ENCODE results near the gene LZTS2.
A peak's percentile ranks its signal among the peaks of the same experiment; 100 is the strongest.

Gene LZTS2

DNA sequence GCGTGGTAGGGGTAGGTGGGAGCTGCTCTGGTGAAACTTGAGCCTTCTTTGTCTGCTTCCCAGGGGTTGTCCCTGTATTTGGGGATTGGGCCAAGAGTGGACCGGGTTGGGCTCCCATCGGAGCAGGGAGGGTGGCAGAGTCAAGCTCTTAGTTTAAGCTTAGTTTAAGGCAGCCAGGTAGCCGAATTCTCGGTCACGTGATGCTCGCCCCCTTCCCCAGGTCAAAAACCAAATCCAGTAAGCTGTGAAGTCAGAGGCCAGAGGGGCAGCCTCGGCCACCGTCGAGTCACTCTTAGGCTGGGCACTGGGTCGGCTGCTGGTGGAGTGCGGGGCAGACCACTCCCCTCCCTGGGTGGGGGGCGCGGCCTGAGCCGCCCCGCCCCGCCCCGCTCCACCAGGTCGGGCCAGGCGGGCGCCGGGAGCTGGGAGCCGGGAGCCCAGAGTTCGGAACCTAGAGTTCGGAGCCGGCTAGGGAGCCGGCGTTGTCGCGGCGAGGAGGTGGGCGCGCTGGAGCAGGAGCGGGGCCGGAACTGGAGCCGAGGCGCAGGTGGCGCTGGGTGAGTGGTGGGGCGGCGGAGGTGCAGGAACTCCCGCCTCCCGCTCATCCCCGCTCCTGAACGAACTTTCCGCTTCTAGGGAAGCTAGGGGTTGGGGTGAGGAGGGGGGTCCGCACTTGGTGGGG lies 2.8 kb upstream of the LZTS2 start (continued):
- TF ChIP-seq INSM2 (tag by site-specific recombination; IDR thresholded peaks at IDR 0.05): no peak
- TF ChIP-seq, protein P1, sequence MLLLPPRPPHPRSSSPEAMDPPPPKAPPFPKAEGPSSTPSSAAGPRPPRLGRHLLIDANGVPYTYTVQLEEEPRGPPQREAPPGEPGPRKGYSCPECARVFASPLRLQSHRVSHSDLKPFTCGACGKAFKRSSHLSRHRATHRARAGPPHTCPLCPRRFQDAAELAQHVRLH (tag by site-specific recombination; IDR thresholded peaks at IDR 0.05): no peak
- TF ChIP-seq ZNF549 (tag by site-specific recombination; IDR thresholded peaks at IDR 0.05): no peak
- peak; percentile 66; the same call in 1 of the 2 replicates for TF ChIP-seq IKZF3 (tag by site-specific recombination; IDR thresholded peaks at IDR 0.05)
- TF ChIP-seq RBAK (tag by site-specific recombination; IDR thresholded peaks at IDR 0.05): no peak
- TF ChIP-seq, protein P2, sequence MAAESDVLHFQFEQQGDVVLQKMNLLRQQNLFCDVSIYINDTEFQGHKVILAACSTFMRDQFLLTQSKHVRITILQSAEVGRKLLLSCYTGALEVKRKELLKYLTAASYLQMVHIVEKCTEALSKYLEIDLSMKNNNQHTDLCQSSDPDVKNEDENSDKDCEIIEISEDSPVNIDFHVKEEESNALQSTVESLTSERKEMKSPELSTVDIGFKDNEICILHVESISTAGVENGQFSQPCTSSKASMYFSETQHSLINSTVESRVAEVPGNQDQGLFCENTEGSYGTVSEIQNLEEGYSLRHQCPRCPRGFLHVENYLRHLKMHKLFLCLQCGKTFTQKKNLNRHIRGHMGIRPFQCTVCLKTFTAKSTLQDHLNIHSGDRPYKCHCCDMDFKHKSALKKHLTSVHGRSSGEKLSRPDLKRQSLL (tag by site-specific recombination; IDR thresholded peaks at IDR 0.05): peak; percentile 99
- TF ChIP-seq ZNF707 (tag by site-specific recombination; IDR thresholded peaks at IDR 0.05): no peak
- TF ChIP-seq KLF8 (tag by site-specific recombination; IDR thresholded peaks at IDR 0.05): peak; percentile 91
- no peak for TF ChIP-seq ZNF302 (tag by site-specific recombination; IDR thresholded peaks at IDR 0.05; ENCODE audit: low read depth)
- TF ChIP-seq, protein P3, sequence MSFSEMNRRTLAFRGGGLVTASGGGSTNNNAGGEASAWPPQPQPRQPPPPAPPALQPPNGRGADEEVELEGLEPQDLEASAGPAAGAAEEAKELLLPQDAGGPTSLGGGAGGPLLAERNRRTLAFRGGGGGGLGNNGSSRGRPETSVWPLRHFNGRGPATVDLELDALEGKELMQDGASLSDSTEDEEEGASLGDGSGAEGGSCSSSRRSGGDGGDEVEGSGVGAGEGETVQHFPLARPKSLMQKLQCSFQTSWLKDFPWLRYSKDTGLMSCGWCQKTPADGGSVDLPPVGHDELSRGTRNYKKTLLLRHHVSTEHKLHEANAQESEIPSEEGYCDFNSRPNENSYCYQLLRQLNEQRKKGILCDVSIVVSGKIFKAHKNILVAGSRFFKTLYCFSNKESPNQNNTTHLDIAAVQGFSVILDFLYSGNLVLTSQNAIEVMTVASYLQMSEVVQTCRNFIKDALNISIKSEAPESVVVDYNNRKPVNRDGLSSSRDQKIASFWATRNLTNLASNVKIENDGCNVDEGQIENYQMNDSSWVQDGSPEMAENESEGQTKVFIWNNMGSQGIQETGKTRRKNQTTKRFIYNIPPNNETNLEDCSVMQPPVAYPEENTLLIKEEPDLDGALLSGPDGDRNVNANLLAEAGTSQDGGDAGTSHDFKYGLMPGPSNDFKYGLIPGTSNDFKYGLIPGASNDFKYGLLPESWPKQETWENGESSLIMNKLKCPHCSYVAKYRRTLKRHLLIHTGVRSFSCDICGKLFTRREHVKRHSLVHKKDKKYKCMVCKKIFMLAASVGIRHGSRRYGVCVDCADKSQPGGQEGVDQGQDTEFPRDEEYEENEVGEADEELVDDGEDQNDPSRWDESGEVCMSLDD (tag by site-specific recombination; IDR thresholded peaks at IDR 0.05): peak; percentile 56; the same call in 1 of the 2 replicates
- TF ChIP-seq ZNF660 (tag by site-specific recombination; IDR thresholded peaks at IDR 0.05): no peak
- TF ChIP-seq ZNF426 (tag by site-specific recombination; IDR thresholded peaks at IDR 0.05): no peak
- TF ChIP-seq ZSCAN5A (tag by site-specific recombination; IDR thresholded peaks at IDR 0.05): no peak
- no peak for TF ChIP-seq ZNF324 (tag by site-specific recombination; IDR thresholded peaks at IDR 0.05)
- no peak for TF ChIP-seq ZBTB48 (tag by site-specific recombination; IDR thresholded peaks at IDR 0.05)
- no peak for TF ChIP-seq ZNF146 (tag by site-specific recombination; IDR thresholded peaks at IDR 0.05)
- no peak for TF ChIP-seq KLF7 (tag by site-specific recombination; IDR thresholded peaks at IDR 0.05; ENCODE audit: borderline replicate concordance)
- no peak for TF ChIP-seq SCRT2 (tag by site-specific recombination; IDR thresholded peaks at IDR 0.05)
- no peak for TF ChIP-seq GLI2 (tag by site-specific recombination; IDR thresholded peaks at IDR 0.05; ENCODE audit: borderline replicate concordance, low read depth)
- TF ChIP-seq ZBTB17 (tag by site-specific recombination; IDR thresholded peaks at IDR 0.05): peak; percentile 66; the same call in 1 of the 2 replicates
